WERI-Rb-1 (cell line): ENCODE measurements around the gene ATXN7L1.
"Not testable (repeated sequence)": the region's sequence is repeated elsewhere in the genome, so short reads cannot be mapped to it uniquely, and the experiment has no call there.

ENCODE experiments used
- DNase-seq: peaks from one replicate; pipeline ENCODE4 v3.0.0-alpha.2; 2020
- H3K27ac ChIP-seq: fragments of 250-450 bp; sonication (Bioruptor Pico); 2 replicates; pipeline ENCODE4 v1.5.1; 2020; ENCODE audit warnings: mild to moderate bottlenecking, moderate library complexity
- H3K27me3 ChIP-seq: fragments of 250-450 bp; sonication (Bioruptor Pico); 2 replicates; pipeline ENCODE4 v1.5.1; 2021; ENCODE audit warnings: mild to moderate bottlenecking, low read depth, moderate library complexity; ENCODE audit not compliant: insufficient read depth, severe bottlenecking
- H3K36me3 ChIP-seq: fragments of 250-450 bp; sonication (Bioruptor Pico); 2 replicates; pipeline ENCODE4 v1.5.1; 2020; ENCODE audit warnings: mild to moderate bottlenecking, moderate library complexity
- H3K4me3 ChIP-seq: 2 replicates; pipeline ENCODE4 v1.5.1; 2011; ENCODE audit warnings: low read depth, mild to moderate bottlenecking, control low read depth, low read length
- H3K9me3 ChIP-seq: fragments of 250-450 bp; sonication (Bioruptor Pico); 2 replicates; pipeline ENCODE4 v1.5.1; 2021; ENCODE audit warnings: mild to moderate bottlenecking, moderate library complexity; ENCODE audit not compliant: severe bottlenecking
- CTCF ChIP-seq: IDR thresholded peaks from 2 replicates; pipeline ENCODE4 v1.5.1; 2011; ENCODE audit warnings: low read depth, mild to moderate bottlenecking, control low read depth, inconsistent platforms, low read length

The ATXN7L1 gene

GRCh38 chr7:105718511-105718925 is 157.9 kb downstream of the ATXN7L1 start:
- Histone ChIP-seq H3K27me3 (no peaks in the 10 kb centered on the region), H3K36me3 (no peaks in the 10 kb centered on the region), H3K9me3 (no peaks in the 10 kb centered on the region), H3K4me3 (no peak overlapping the region), H3K27ac (no peak overlapping the region)
- no peak for TF ChIP-seq CTCF
- DNase-seq = no peak

GRCh38 chr7:105715528-105715927 is 160.9 kb downstream of the ATXN7L1 start:
- DNase-seq = no peak
- H3K27ac ChIP-seq = no peak overlapping the region
- no peak overlapping the region for H3K4me3 ChIP-seq
- TF ChIP-seq CTCF = no peak
- no peaks in the 10 kb centered on the region for H3K27me3 ChIP-seq
- H3K36me3 ChIP-seq = no peaks in the 10 kb centered on the region
- peaks cover 12% of the 10 kb centered on the region for H3K9me3 ChIP-seq

GRCh38 chr7:105713488-105714465 is 162.6 kb downstream of the ATXN7L1 start:
- DNase-seq = no peak
- TF ChIP-seq CTCF = no peak
- Histone ChIP-seq H3K27me3 (no peaks in the 10 kb centered on the region), H3K36me3 (no peaks in the 10 kb centered on the region), H3K27ac (no peak overlapping the region), H3K4me3 (no peak overlapping the region), H3K9me3 (peaks cover 12% of the 10 kb centered on the region)

- Histone ChIP-seq H3K9me3 (peaks cover 12% of the 10 kb centered on the region), H3K27ac (no peak overlapping the region), H3K4me3 (no peak overlapping the region), H3K27me3 (no peaks in the 10 kb centered on the region), H3K36me3 (no peaks in the 10 kb centered on the region)
- TF ChIP-seq CTCF = no peak
- DNase-seq = no peak
Observed at GRCh38 chr7:105712877-105713276, 163.5 kb downstream of the ATXN7L1 start.

GRCh38 chr7:105711726-105712402 is 164.5 kb downstream of the ATXN7L1 start:
- Histone ChIP-seq H3K36me3 (no peaks in the 10 kb centered on the region), H3K9me3 (peaks cover 12% of the 10 kb centered on the region), H3K27ac (no peak overlapping the region), H3K4me3 (no peak overlapping the region), H3K27me3 (no peaks in the 10 kb centered on the region)
- TF ChIP-seq CTCF = no peak
- no peak for DNase-seq

GRCh38 chr7:105710720-105711119 is 165.7 kb downstream of the ATXN7L1 start:
- H3K9me3 ChIP-seq = peaks cover 12% of the 10 kb centered on the region
- H3K36me3 ChIP-seq, H3K27me3 ChIP-seq, H3K27ac ChIP-seq, H3K4me3 ChIP-seq, DNase-seq: not testable (repeated sequence)
